GM23248 (cell line): ENCODE measurements around the gene GTF2IRD1. TPM values are rescaled to one million over a fixed set of nuclear protein-coding genes. Genes with fewer than 3 reads are reported as not detected.
"Not testable (repeated sequence)": the region's sequence is repeated elsewhere in the genome, so short reads cannot be mapped to it uniquely, and the experiment has no call there.

Source experiments
- DNase-seq: peaks from one replicate; pipeline ENCODE4 v3.0.0-alpha.2; 2015
- H2AFZ ChIP-seq: fragments of 200-600 bp; sonication (generic); 2 replicates; pipeline ENCODE4 v1.6.1; 2016; ENCODE audit warnings: antibody characterized with exemption
- H3F3A ChIP-seq: fragments of 200-600 bp; sonication (generic); 2 replicates; pipeline ENCODE4 v1.6.1; 2016; ENCODE audit warnings: mild to moderate bottlenecking, antibody characterized with exemption, mixed run types; ENCODE audit not compliant: insufficient read depth
- H3K27ac ChIP-seq: fragments of 200-600 bp; sonication (generic); 2 replicates; pipeline ENCODE4 v1.5.1; 2016; ENCODE audit warnings: mild to moderate bottlenecking
- H3K27me3 ChIP-seq: fragments of 200-600 bp; sonication (generic); replicated peaks from 2 replicates; pipeline ENCODE4 v1.6.1; 2016; ENCODE audit warnings: mild to moderate bottlenecking; ENCODE audit not compliant: insufficient read depth
- H3K36me3 ChIP-seq: fragments of 200-600 bp; sonication (generic); 2 replicates; pipeline ENCODE4 v1.6.1; 2016; ENCODE audit warnings: low read depth, mild to moderate bottlenecking
- H3K4me1 ChIP-seq: fragments of 200-600 bp; sonication (generic); 2 replicates; pipeline ENCODE4 v1.6.1; 2016; ENCODE audit warnings: mild to moderate bottlenecking; ENCODE audit not compliant: insufficient read depth
- H3K4me2 ChIP-seq: fragments of 200-600 bp; sonication (generic); one replicate; pipeline ENCODE4 v1.6.1; 2016; ENCODE audit warnings: mild to moderate bottlenecking; ENCODE audit not compliant: unreplicated experiment
- H3K4me3 ChIP-seq: fragments of 200-600 bp; sonication (generic); 2 replicates; pipeline ENCODE4 v1.5.1; 2016; ENCODE audit warnings: mild to moderate bottlenecking
- H3K79me2 ChIP-seq: fragments of 200-600 bp; sonication (generic); 2 replicates; pipeline ENCODE4 v1.6.1; 2016; ENCODE audit warnings: mild to moderate bottlenecking; ENCODE audit not compliant: insufficient read depth
- H3K9ac ChIP-seq: fragments of 200-600 bp; sonication (generic); 2 replicates; pipeline ENCODE4 v1.6.1; 2016; ENCODE audit warnings: mild to moderate bottlenecking
- H3K9me2 ChIP-seq: fragments of 200-600 bp; sonication (generic); 2 replicates; pipeline ENCODE4 v1.6.1; 2016; ENCODE audit warnings: mixed run types, mild to moderate bottlenecking, moderate library complexity; ENCODE audit not compliant: insufficient read depth
- H3K9me3 ChIP-seq: fragments of 200-600 bp; sonication (generic); one replicate; pipeline ENCODE4 v1.6.1; 2017; ENCODE audit warnings: low read depth
- H4K20me1 ChIP-seq: fragments of 200-600 bp; sonication (generic); 2 replicates; pipeline ENCODE4 v1.6.0; 2016; ENCODE audit not compliant: insufficient read depth
- EZH2 ChIP-seq: fragments of 200-600 bp; sonication (generic); IDR thresholded peaks from 2 replicates; pipeline ENCODE4 v1.6.1; 2018; ENCODE audit warnings: antibody characterized with exemption, mild to moderate bottlenecking; ENCODE audit not compliant: insufficient read depth, poor library complexity, severe bottlenecking
- EZH2phosphoT487 ChIP-seq: fragments of 200-600 bp; sonication (generic); IDR thresholded peaks from 2 replicates; pipeline ENCODE4 v1.6.1; 2018; ENCODE audit warnings: antibody characterized with exemption, moderate library complexity, mild to moderate bottlenecking, low read depth; ENCODE audit not compliant: insufficient read depth
- WGBS, 2 experiments: methylation state at CpG; one replicate each; pipeline ENCODE4 v1.1.6; 2015 to 2017; ENCODE audit warnings: low lambda C conversion rate in 2 of 2, low coverage in 1 of 2; ENCODE audit errors: missing lambda C conversion rate in 2 of 2; 5-methylcytosine and 5-hydroxymethylcytosine counted together
- in situ Hi-C: fragments of 300-500 bp; cut with MboI; formaldehyde crosslinking; loops from 2 replicates; pipeline ENCODE4 v1.15.0; 2020
- polyA plus RNA-seq: library from polyadenylated mRNA; unstranded; fragments of >200 nt; fragmentation: Nextera tagmentation; extraction: Ambion mirVana; gene quantifications from 2 replicates; pipeline ENCODE4 v1.2.1, GENCODE V29; 2016
- total RNA-seq: library from RNA; depleted of rRNA; stranded (reverse); fragments of >200 nt; shearing (Covaris generic); gene quantifications from 2 replicates; pipeline ENCODE4 v1.2.3, GENCODE V29; 2014

Gene GTF2IRD1
- total and polyA plus RNA-seq, 2 experiments from 2014 or later, result 3.7 to 6.6 TPM

DNA sequence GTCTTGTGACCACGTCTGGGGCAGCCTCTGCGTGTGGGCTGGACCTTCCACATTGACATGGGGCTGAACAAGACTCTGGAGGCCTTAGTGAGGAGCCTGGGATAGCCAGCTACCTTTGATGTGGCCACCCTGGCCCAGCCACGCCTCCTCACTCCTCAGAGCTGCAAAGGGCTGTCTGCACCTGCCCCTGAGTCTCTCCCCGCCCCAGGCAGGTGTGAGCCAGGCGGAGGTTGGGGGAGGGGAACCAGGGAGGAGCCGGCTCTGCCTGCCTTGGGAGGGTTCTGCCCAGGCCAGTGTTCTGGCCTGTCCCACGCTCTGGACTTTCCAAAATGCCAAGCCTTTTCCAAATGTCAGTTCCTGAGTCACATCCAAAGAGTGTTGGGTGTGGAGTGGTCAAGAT lies 72.2 kb downstream of the GTF2IRD1 start:
- DNase-seq, result no peak
- no peaks in the 10 kb centered on the region for H3K27me3 ChIP-seq
- 84% methylated on average over 7 of the region's 7 CpGs for WGBS, 2 experiments
- H3F3A ChIP-seq, result no peaks in the 10 kb centered on the region
- no peaks in the 10 kb centered on the region for H3K4me1 ChIP-seq
- 0 out of 2 replicates have a peak, but pooled peaks cover 2% of the 10 kb centered on the region for H3K36me3 ChIP-seq
- no peaks in the 10 kb centered on the region for H3K79me2 ChIP-seq
- H3K9me3 ChIP-seq, result no peaks in the 10 kb centered on the region
- H2AFZ ChIP-seq, result no peak overlapping the region
- no peak overlapping the region for H3K9ac ChIP-seq
- H4K20me1 ChIP-seq, result no peaks in the 10 kb centered on the region
- no peaks in the 10 kb centered on the region for H3K9me2 ChIP-seq
- in situ Hi-C loops, result no loop called here
- TF ChIP-seq EZH2phosphoT487 (no peak), EZH2 (no peak)
- H3K4me3 ChIP-seq, result no peak overlapping the region
- H3K4me2 ChIP-seq, result no peak overlapping the region
- no peak overlapping the region for H3K27ac ChIP-seq

DNA sequence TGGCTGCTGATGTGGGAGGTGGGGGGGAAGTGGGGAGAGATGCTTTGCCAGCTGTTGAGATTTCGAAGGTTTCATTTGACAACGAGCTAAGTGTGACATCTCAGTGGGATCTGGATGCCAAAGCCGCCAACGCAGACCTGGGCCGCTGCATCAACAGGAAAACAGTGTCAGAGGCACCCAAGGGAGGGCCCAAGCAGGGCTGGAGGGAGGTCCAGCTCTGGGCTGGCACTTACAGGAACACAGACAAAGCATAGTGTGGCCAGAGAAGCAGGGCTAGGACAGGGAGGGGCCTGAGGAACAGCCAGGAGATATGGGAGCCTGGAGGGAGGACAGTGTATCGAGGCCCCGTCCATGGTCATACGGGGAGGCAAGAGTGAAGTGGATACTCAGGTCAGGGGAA lies 73.1 kb downstream of the GTF2IRD1 start:
- 0 out of 2 replicates have a peak, but pooled peaks cover 5% of the 10 kb centered on the region for H3K36me3 ChIP-seq
- H3K9me2 ChIP-seq, result no peaks in the 10 kb centered on the region
- H3K9me3 ChIP-seq, result no peaks in the 10 kb centered on the region
- H3F3A ChIP-seq, result no peaks in the 10 kb centered on the region
- H3K9ac ChIP-seq, result no peak overlapping the region
- no peak for DNase-seq
- H4K20me1 ChIP-seq, result no peaks in the 10 kb centered on the region
- no peaks in the 10 kb centered on the region for H3K27me3 ChIP-seq
- no peak overlapping the region for H3K4me2 ChIP-seq
- in situ Hi-C loops, result no loop called here
- no peak overlapping the region for H3K4me3 ChIP-seq
- no peaks in the 10 kb centered on the region for H3K4me1 ChIP-seq
- H2AFZ ChIP-seq, result no peak overlapping the region
- 90 to 92% methylated on average over 7 to 8 of the region's 8 CpGs for WGBS, 2 experiments
- no peaks in the 10 kb centered on the region for H3K79me2 ChIP-seq
- no peak overlapping the region for H3K27ac ChIP-seq
- TF ChIP-seq EZH2 (no peak), EZH2phosphoT487 (no peak)

DNA sequence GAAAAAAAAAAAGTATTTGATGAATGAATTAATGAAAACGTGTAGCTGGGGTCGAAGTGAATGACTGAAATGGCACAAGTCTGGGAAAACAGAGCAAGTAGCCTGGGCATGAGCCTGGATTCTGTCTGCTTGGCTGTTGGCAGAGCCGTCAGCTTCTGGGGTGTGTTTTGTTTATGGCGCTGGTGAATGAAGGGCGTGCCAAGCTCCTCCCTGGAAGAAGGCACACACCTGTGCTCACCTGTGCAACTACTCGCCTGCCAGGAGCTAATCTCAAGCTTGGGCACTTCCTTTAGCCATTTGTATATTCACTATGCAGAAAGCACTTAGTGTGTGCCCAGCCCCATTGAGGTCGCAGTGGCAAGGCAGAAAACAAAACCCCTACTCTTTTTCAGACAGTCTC lies 74.1 kb downstream of the GTF2IRD1 start:
- no peaks in the 10 kb centered on the region for H4K20me1 ChIP-seq
- no peak overlapping the region for H3K4me3 ChIP-seq
- WGBS, 2 experiments, result 90 to 94% methylated on average over 7 of the region's 7 CpGs
- TF ChIP-seq EZH2phosphoT487, result no peak
- TF ChIP-seq EZH2, result no peak
- no peak for DNase-seq
- no peak overlapping the region for H3K27ac ChIP-seq
- no peak overlapping the region for H2AFZ ChIP-seq
- no peaks in the 10 kb centered on the region for H3K9me2 ChIP-seq
- no peaks in the 10 kb centered on the region for H3F3A ChIP-seq
- H3K9me3 ChIP-seq, result no peaks in the 10 kb centered on the region
- no peaks in the 10 kb centered on the region for H3K4me1 ChIP-seq
- H3K4me2 ChIP-seq, result no peak overlapping the region
- in situ Hi-C loops, result no loop called here
- no peak overlapping the region for H3K9ac ChIP-seq
- 0 out of 2 replicates have a peak, but pooled peaks cover 5% of the 10 kb centered on the region for H3K36me3 ChIP-seq
- H3K79me2 ChIP-seq, result no peaks in the 10 kb centered on the region
- H3K27me3 ChIP-seq, result no peaks in the 10 kb centered on the region

DNA sequence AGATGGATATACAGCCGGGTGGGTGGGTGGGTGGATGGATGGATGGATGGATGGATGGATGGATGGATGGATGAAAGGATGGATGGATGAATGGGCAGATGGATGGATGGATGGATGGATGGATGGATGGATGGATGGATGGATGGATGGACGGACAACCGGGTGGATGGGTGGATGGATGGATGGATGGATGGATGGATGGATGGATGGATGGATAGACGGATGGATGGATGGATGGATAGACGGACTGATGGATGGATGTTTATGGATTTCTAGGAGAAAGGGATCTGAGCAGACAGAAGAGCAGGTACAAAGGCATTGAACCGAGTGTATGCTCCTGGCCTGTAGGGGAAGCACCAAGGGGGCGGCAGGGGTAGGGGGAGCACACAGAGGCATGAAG lies 75.1 kb downstream of the GTF2IRD1 start:
- H3K4me3 ChIP-seq, H3K9me3 ChIP-seq, H3F3A ChIP-seq, H3K27ac ChIP-seq, H3K36me3 ChIP-seq, H3K27me3 ChIP-seq, H3K4me1 ChIP-seq, H3K9me2 ChIP-seq, H4K20me1 ChIP-seq, H2AFZ ChIP-seq, H3K9ac ChIP-seq, H3K4me2 ChIP-seq, H3K79me2 ChIP-seq, DNase-seq, in situ Hi-C loops: not testable (repeated sequence)
- WGBS, 2 experiments, result 83 to 96% methylated on average over 3 to 7 of the region's 7 CpGs

DNA sequence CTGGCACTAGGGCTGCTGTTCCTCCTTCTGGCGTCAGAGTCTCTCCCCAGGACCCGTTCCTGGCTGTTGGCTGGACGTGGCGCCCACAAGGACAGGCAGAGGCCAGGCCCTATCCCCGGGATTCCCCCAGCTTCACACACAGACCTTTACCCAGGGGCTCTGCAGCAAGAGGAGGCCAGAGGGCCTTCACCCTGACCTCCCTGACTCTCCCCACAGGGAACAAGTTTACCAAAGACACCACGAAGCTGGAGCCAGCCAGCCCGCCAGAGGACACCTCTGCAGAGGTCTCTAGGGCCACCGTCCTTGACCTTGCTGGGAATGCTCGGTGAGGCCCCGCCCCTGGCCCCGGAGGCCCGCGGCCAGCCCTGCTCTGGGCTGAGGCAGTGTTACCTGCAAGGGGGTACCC lies 82.2 kb downstream of the GTF2IRD1 start:
- no peak overlapping the region for H3K9ac ChIP-seq
- no peak overlapping the region for H3K4me2 ChIP-seq
- no peak for DNase-seq
- no peak overlapping the region for H3K27ac ChIP-seq
- TF ChIP-seq EZH2 (no peak), EZH2phosphoT487 (no peak)
- WGBS, 2 experiments, result 89 to 92% methylated on average over 11 to 13 of the region's 13 CpGs
- no peaks in the 10 kb centered on the region for H4K20me1 ChIP-seq
- H2AFZ ChIP-seq, result no peak overlapping the region
- no peak overlapping the region for H3K4me3 ChIP-seq
- H3K79me2 ChIP-seq, result no peaks in the 10 kb centered on the region
- H3K4me1 ChIP-seq, result no peaks in the 10 kb centered on the region
- H3K27me3 ChIP-seq, result no peaks in the 10 kb centered on the region
- no peaks in the 10 kb centered on the region for H3K9me3 ChIP-seq
- 0 out of 2 replicates have a peak, but pooled peaks cover 2% of the 10 kb centered on the region for H3K36me3 ChIP-seq
- no peaks in the 10 kb centered on the region for H3K9me2 ChIP-seq
- H3F3A ChIP-seq, result no peaks in the 10 kb centered on the region
- in situ Hi-C loops, result no loop called here

DNA sequence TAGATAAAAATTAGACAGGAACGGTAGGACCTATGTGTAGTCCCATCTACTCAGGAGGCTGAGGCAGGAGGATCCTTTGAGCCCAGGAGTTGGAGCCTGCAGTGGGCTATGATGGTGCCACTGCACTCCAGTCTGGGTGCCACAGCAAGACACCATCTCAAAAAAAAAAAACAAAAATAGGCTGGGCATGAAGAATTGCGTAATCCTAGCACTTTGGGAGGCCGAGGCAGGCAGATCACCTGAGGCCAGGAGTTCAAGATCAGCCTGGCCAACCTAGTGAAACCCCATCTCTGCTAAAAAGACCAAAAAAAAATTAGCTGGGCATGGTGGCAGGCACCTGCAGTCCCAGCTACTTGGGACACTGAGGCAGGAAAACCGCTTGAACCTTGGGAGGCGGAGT lies 88.2 kb downstream of the GTF2IRD1 start:
- H3K9me3 ChIP-seq, H3K4me3 ChIP-seq, H3K9ac ChIP-seq, H3K79me2 ChIP-seq, DNase-seq, H3K36me3 ChIP-seq, H3K4me1 ChIP-seq, H3K9me2 ChIP-seq, H3K4me2 ChIP-seq, H3K27me3 ChIP-seq, H2AFZ ChIP-seq, H3K27ac ChIP-seq, H4K20me1 ChIP-seq, in situ Hi-C loops, H3F3A ChIP-seq: not testable (repeated sequence)
- WGBS, 2 experiments, result 98 to 99% methylated on average over 5 of the region's 5 CpGs
